Astrocyte (in vitro differentiated cells and primary cell): ENCODE data around the gene LETMD1. TPM values are rescaled to one million over a fixed set of nuclear protein-coding genes. Genes with fewer than 3 reads are reported as not detected.

Source experiments
- DNase-seq: peaks from one replicate; pipeline ENCODE4 v3.0.0-alpha.2; 2010; ENCODE audit warnings: low read depth
- FAIRE-seq: peaks from 2 replicates; lab custom pipeline; 2011; peaks lifted over from hg19 to GRCh38; lab: Jason Lieb, UNC
- H2AFZ ChIP-seq: 2 replicates; pipeline ENCODE4 v1.6.0; 2012; ENCODE audit warnings: low read depth, low read length, inconsistent platforms
- H3K27ac ChIP-seq: 2 replicates; pipeline ENCODE4 v1.5.1; 2011; ENCODE audit warnings: low read depth, low read length, inconsistent platforms
- H3K27me3 ChIP-seq: 2 replicates; pipeline ENCODE4 v1.6.0; 2011; ENCODE audit warnings: low read length, inconsistent platforms; ENCODE audit not compliant: insufficient read depth
- H3K36me3 ChIP-seq: 2 replicates; pipeline ENCODE4 v1.5.1; 2011; ENCODE audit warnings: low read length, inconsistent platforms; ENCODE audit not compliant: insufficient read depth
- H3K4me1 ChIP-seq: 2 replicates; pipeline ENCODE4 v1.5.1; 2011; ENCODE audit warnings: low read length, inconsistent platforms; ENCODE audit not compliant: insufficient read depth
- H3K4me2 ChIP-seq: 2 replicates; pipeline ENCODE4 v1.6.0; 2012; ENCODE audit warnings: low read length, inconsistent platforms
- H3K4me3 ChIP-seq: 2 replicates; pipeline ENCODE4 v1.5.1; 2011; ENCODE audit warnings: low read depth, mild to moderate bottlenecking, low read length, inconsistent platforms; ENCODE audit not compliant: insufficient read depth
- H3K79me2 ChIP-seq: 2 replicates; pipeline ENCODE4 v1.6.0; 2012; ENCODE audit warnings: mild to moderate bottlenecking, low read length, inconsistent platforms; ENCODE audit not compliant: insufficient read depth
- H3K9ac ChIP-seq: 2 replicates; pipeline ENCODE4 v1.6.0; 2012; ENCODE audit warnings: mild to moderate bottlenecking, low read length, inconsistent platforms
- H3K9me3 ChIP-seq: 2 replicates; pipeline ENCODE4 v1.5.1; 2012; ENCODE audit warnings: low read depth, mild to moderate bottlenecking, low read length, inconsistent platforms; ENCODE audit not compliant: insufficient read depth
- H4K20me1 ChIP-seq: 2 replicates; pipeline ENCODE4 v1.6.0; 2012; ENCODE audit warnings: low read length, inconsistent platforms; ENCODE audit not compliant: insufficient read depth
- H3K27ac Mint-ChIP-seq: one replicate; pipeline ENCODE4 v1.8.0; 2021; ENCODE audit warnings: mild to moderate bottlenecking, mixed read lengths; ENCODE audit not compliant: unreplicated experiment
- H3K27me3 Mint-ChIP-seq: one replicate; pipeline ENCODE4 v1.8.0; 2021; ENCODE audit warnings: low read depth, mixed read lengths; ENCODE audit not compliant: unreplicated experiment
- H3K36me3 Mint-ChIP-seq: one replicate; pipeline ENCODE4 v1.8.0; 2021; ENCODE audit warnings: low read depth, mixed read lengths; ENCODE audit not compliant: unreplicated experiment
- H3K4me1 Mint-ChIP-seq: one replicate; pipeline ENCODE4 v1.8.0; 2021; ENCODE audit warnings: low read depth, mixed read lengths; ENCODE audit not compliant: unreplicated experiment
- H3K4me3 Mint-ChIP-seq: one replicate; pipeline ENCODE4 v1.8.0; 2021; ENCODE audit warnings: mild to moderate bottlenecking, moderate library complexity, mixed read lengths; ENCODE audit not compliant: unreplicated experiment
- H3K9me3 Mint-ChIP-seq: one replicate; pipeline ENCODE4 v1.8.0; 2021; ENCODE audit warnings: mild to moderate bottlenecking, mixed read lengths; ENCODE audit not compliant: unreplicated experiment
- EZH2 ChIP-seq: IDR thresholded peaks from 2 replicates; pipeline ENCODE4 v1.6.1; 2012; ENCODE audit warnings: mild to moderate bottlenecking, low read length, inconsistent platforms; ENCODE audit not compliant: insufficient read depth
- total RNA-seq: library from RNA; stranded (reverse); gene quantifications from 2 replicates; pipeline ENCODE4 v1.2.1, GENCODE V29; 2021
- TF ChIP-seq, protein P1 (sequence below): IDR thresholded peaks from 2 replicates; pipeline ENCODE4 v1.5.1; 2011; ENCODE audit warnings: low read depth, mild to moderate bottlenecking, inconsistent platforms, low read length, moderate library complexity; ENCODE audit not compliant: insufficient read depth

The LETMD1 gene
- total RNA-seq, 1 donor from 2014 or later, result 25.2 TPM

DNA sequence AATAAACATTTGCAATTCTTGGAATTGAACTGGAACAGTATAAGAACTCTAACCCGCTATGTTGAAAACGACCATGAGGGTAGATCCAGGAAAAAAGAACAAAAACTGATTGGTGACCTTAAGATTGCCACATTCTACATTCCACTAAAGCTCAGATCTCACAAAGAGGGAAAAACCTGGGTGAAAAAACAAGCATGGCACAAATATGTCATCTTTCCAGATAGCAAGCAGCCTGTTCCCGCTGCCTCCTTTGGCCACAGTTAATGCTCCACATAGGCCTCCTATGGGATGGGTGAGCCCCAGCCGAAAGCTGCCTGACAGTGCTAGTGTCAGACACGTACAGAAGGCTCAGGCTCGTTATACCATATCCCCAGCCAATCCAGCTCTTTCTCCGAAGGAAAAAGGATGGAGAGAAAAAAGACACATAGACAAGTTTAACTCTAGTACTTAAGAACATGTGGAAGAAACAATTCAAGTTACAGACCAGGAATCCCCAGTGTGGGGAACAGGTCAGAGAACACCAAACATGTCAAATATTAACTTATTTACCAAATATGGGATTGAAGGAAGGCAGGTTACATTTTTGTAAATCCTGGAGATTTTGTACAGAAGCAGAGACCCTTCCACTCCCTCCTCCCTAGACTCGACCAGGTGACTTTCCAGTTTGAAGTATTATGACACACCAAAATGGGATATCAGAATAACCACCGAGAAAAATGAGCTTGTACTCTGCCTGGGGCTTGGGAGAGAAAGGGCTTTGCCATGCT lies 14.7 kb downstream of the LETMD1 start:
- Mint-ChIP-seq H3K27ac (no peak overlapping the region), H3K27me3 (no peaks in the 10 kb centered on the region), H3K4me1 (no peaks in the 10 kb centered on the region), H3K9me3 (no peaks in the 10 kb centered on the region), H3K36me3 (peaks cover 24% of the 10 kb centered on the region), H3K4me3 (no peak overlapping the region)
- H2AFZ ChIP-seq, result no peak overlapping the region
- H3K4me2 ChIP-seq, result no peak overlapping the region
- no peaks in the 10 kb centered on the region for H3K4me1 ChIP-seq
- no peaks in the 10 kb centered on the region for H3K27me3 ChIP-seq
- FAIRE-seq (no peak), DNase-seq (no peak)
- no peak for TF ChIP-seq EZH2
- TF ChIP-seq, protein P1, sequence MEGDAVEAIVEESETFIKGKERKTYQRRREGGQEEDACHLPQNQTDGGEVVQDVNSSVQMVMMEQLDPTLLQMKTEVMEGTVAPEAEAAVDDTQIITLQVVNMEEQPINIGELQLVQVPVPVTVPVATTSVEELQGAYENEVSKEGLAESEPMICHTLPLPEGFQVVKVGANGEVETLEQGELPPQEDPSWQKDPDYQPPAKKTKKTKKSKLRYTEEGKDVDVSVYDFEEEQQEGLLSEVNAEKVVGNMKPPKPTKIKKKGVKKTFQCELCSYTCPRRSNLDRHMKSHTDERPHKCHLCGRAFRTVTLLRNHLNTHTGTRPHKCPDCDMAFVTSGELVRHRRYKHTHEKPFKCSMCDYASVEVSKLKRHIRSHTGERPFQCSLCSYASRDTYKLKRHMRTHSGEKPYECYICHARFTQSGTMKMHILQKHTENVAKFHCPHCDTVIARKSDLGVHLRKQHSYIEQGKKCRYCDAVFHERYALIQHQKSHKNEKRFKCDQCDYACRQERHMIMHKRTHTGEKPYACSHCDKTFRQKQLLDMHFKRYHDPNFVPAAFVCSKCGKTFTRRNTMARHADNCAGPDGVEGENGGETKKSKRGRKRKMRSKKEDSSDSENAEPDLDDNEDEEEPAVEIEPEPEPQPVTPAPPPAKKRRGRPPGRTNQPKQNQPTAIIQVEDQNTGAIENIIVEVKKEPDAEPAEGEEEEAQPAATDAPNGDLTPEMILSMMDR, result no peak
- H3K9ac ChIP-seq, result no peak overlapping the region
- H3K4me3 ChIP-seq, result no peak overlapping the region
- no peak overlapping the region for H3K27ac ChIP-seq
- H3K9me3 ChIP-seq, result no peaks in the 10 kb centered on the region
- peaks cover 66% of the 10 kb centered on the region for H3K36me3 ChIP-seq
- H4K20me1 ChIP-seq, result peaks cover 17% of the 10 kb centered on the region
- no peaks in the 10 kb centered on the region for H3K79me2 ChIP-seq

DNA sequence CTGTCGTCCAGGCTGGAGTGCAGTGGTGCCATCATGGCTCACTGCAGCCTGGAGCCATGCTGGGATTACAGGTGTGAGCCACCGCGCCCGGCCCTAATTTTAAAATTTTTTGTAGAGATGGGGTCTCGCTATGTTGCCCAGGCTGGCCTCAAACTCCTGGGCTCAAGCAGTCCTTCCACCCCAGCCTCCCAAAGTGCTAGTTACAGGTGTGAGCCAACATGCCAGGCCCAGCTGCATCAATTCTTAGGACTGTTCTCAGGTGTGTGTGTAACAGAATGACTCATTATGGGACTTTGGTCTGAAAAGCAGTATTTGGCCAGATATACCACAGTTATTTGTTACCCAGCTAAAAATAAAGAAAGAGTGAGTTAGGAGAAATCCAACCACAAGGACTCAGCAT lies 17.4 kb downstream of the LETMD1 start:
- H3K36me3 ChIP-seq, result peaks cover 60% of the 10 kb centered on the region
- Mint-ChIP-seq H3K4me1 (peaks cover 6% of the 10 kb centered on the region), H3K9me3 (no peaks in the 10 kb centered on the region), H3K27ac (no peak overlapping the region), H3K27me3 (no peaks in the 10 kb centered on the region), H3K36me3 (peaks cover 33% of the 10 kb centered on the region), H3K4me3 (no peak overlapping the region)
- TF ChIP-seq, protein P1, result no peak
- TF ChIP-seq EZH2, result no peak
- H3K4me3 ChIP-seq, result no peak overlapping the region
- no peak for DNase-seq
- no peak for FAIRE-seq
- H3K27me3 ChIP-seq, result no peaks in the 10 kb centered on the region
- H3K4me2 ChIP-seq, result no peak overlapping the region
- peaks cover 3% of the 10 kb centered on the region for H3K79me2 ChIP-seq
- no peak overlapping the region for H3K9ac ChIP-seq
- no peak overlapping the region for H2AFZ ChIP-seq
- peaks cover 21% of the 10 kb centered on the region for H4K20me1 ChIP-seq
- no peak overlapping the region for H3K27ac ChIP-seq
- H3K4me1 ChIP-seq, result no peaks in the 10 kb centered on the region
- H3K9me3 ChIP-seq, result no peaks in the 10 kb centered on the region

DNA sequence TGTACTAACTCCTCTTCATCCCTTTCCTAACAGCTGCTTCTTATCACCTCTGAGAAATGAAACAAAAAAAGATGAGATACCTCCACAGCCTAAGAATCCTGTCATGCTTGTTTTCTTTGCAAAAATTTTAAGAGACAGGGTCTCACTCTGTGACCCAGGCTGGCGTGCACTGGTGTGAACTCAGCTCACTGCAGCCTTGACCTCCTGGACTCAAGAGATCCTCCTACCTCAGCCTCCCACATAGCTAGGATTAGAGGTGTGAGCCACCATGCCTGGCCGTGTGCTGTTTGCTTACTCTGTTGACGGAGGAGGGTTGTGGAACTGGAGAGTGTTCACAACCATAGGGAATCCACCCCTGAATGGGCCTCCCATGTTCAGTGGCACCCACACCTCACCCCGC lies 19.1 kb downstream of the LETMD1 start:
- TF ChIP-seq, protein P1, result no peak
- TF ChIP-seq EZH2, result no peak
- no peak overlapping the region for H3K27ac ChIP-seq
- H3K27me3 ChIP-seq, result no peaks in the 10 kb centered on the region
- peaks cover 10% of the 10 kb centered on the region for H3K4me1 Mint-ChIP-seq
- H3K9me3 Mint-ChIP-seq, result no peaks in the 10 kb centered on the region
- H3K4me2 ChIP-seq, result no peak overlapping the region
- peaks cover 3% of the 10 kb centered on the region for H3K79me2 ChIP-seq
- FAIRE-seq (no peak), DNase-seq (no peak)
- no peak overlapping the region for H2AFZ ChIP-seq
- H3K4me3 Mint-ChIP-seq, result no peak overlapping the region
- no peaks in the 10 kb centered on the region for H3K9me3 ChIP-seq
- no peak overlapping the region for H3K27ac Mint-ChIP-seq
- peaks cover 60% of the 10 kb centered on the region for H3K36me3 ChIP-seq
- peaks cover 33% of the 10 kb centered on the region for H3K36me3 Mint-ChIP-seq
- no peak overlapping the region for H3K4me3 ChIP-seq
- H3K9ac ChIP-seq, result no peak overlapping the region
- no peaks in the 10 kb centered on the region for H3K27me3 Mint-ChIP-seq
- H4K20me1 ChIP-seq, result peaks cover 24% of the 10 kb centered on the region
- H3K4me1 ChIP-seq, result no peaks in the 10 kb centered on the region
